LNCaP clone FGC (cell line): ENCODE measurements around the gene MUC4.

ENCODE experiments used
- DNase-seq: peaks from one replicate; pipeline ENCODE4 v3.0.0-alpha.2; 2011; ENCODE audit warnings: low read depth
- H3K4me3 ChIP-seq: 2 replicates; pipeline ENCODE4 v1.5.1; 2011; ENCODE audit warnings: mild to moderate bottlenecking, low read depth, low read length, control low read depth
- CTCF ChIP-seq: IDR thresholded peaks from 2 replicates; pipeline ENCODE4 v1.5.1; 2012; ENCODE audit warnings: mild to moderate bottlenecking; ENCODE audit not compliant: control insufficient read depth, insufficient read depth; ENCODE audit errors: extremely low read depth

MUC4 gene

DNA sequence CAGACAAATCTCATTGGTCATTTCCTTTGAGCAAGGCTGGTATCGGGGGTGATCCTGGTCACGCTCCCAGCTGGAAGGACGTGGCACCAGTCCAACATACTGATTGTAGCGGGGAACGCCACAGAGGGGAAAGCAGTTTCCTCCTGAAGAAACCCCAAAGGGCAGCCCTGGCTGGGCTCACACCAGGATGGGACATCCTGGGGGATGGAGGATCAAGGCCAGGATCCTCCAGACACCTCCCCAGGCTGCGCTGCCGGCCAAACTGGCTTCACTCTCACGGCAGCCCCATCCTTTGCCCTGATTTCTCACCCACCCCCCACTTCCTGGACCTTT lies 54.3 kb downstream of the MUC4 start:
- H3K4me3 ChIP-seq: no peak overlapping the region
- DNase-seq: no peak
- TF ChIP-seq CTCF: no peak

- H3K4me3 ChIP-seq: no peak overlapping the region
- no peak for DNase-seq
- no peak for TF ChIP-seq CTCF
Measured at GRCh38 chr3:195755791-195756676, 55.7 kb downstream of the MUC4 start.

GRCh38 chr3:195755391-195755790 lies 56.3 kb downstream of the MUC4 start:
- no peak overlapping the region for H3K4me3 ChIP-seq
- no peak for DNase-seq
- TF ChIP-seq CTCF: no peak

- no peak for DNase-seq
- H3K4me3 ChIP-seq: no peak overlapping the region
- no peak for TF ChIP-seq CTCF
Measured at GRCh38 chr3:195754906-195755305, 56.8 kb downstream of the MUC4 start.

- no peak for DNase-seq
- H3K4me3 ChIP-seq: no peak overlapping the region
- TF ChIP-seq CTCF: no peak
Measured at GRCh38 chr3:195754141-195754540, 57.6 kb downstream of the MUC4 start.

DNA sequence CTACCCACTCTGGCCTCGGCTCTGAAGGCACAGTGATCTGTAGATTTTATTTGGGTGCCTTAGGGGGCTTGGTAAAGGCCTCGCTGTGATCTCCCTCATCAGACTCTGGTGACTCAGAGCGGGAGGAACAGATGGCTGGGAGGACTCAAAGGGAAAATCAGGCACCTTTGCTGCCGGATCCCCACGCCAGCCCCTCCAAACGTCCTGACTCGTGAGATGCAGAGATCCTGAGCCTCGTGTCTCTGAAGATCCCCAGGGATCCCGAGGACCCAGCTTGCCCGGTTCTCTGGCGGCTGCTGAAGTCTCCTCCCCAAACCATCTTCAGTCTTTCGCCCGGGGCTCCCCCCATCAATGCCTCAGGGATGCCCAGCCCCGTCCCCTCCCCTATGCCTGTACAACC lies 58.1 kb downstream of the MUC4 start:
- no peak overlapping the region for H3K4me3 ChIP-seq
- no peak for TF ChIP-seq CTCF
- no peak for DNase-seq
